Activated B cell treated with CpG ODN at 0.5 μM for 24 hours (primary cell): ENCODE measurements around the gene PDGFRB. TPM values are rescaled to one million over a fixed set of nuclear protein-coding genes. Genes with fewer than 3 reads are reported as not detected.

ENCODE experiments used
- ATAC-seq: fragments of 200-7000 bp; cut with Tn5 transposase; one replicate; pipeline ENCODE4 v1.10.0; 2021; ENCODE audit warnings: low read depth, mild to moderate bottlenecking, moderate library complexity
- CTCF ChIA-PET: fragments of 350-600 bp; sonication (Branson Sonifier 250); formaldehyde crosslinking; loops from one replicate; lab custom pipeline; 2021; ENCODE audit warnings: antibody characterized with exemption; lab: Charles Lee
- POLR2A ChIA-PET: fragments of 350-600 bp; sonication (Branson Sonifier 250); formaldehyde crosslinking; loops from one replicate; lab custom pipeline; 2021; ENCODE audit warnings: antibody characterized with exemption; lab: Charles Lee
- DNase-seq: peaks from one replicate; pipeline ENCODE4 v3.0.0; 2022
- H3K27ac Mint-ChIP-seq: one replicate; pipeline ENCODE4 v1.8.0; 2020; ENCODE audit warnings: mixed read lengths
- H3K27me3 Mint-ChIP-seq: one replicate; pipeline ENCODE4 v1.8.0; 2021; ENCODE audit warnings: mixed read lengths
- H3K36me3 Mint-ChIP-seq: one replicate; pipeline ENCODE4 v1.8.0; 2021; ENCODE audit warnings: low read depth, mixed read lengths
- H3K4me1 Mint-ChIP-seq: one replicate; pipeline ENCODE4 v1.8.0; 2021; ENCODE audit warnings: mixed read lengths
- H3K4me3 Mint-ChIP-seq: one replicate; pipeline ENCODE4 v1.8.0; 2020; ENCODE audit warnings: mild to moderate bottlenecking, mixed read lengths
- H3K9me3 Mint-ChIP-seq: one replicate; pipeline ENCODE4 v1.8.0; 2020; ENCODE audit warnings: mixed read lengths
- intact Hi-C: fragments of 100-400 bp; cut with micrococcal nuclease; formaldehyde crosslinking; loops from one replicate; pipeline ENCODE4 v1.15.1; 2024
- total RNA-seq: library from RNA; stranded (reverse); gene quantifications from 2 replicates; pipeline ENCODE4 v1.2.3, GENCODE V29; 2022
- TF ChIP-seq, protein P1 (sequence below): fragments of 200-600 bp; IDR thresholded peaks from one replicate; pipeline ENCODE4 v1.8.0; 2022; ENCODE audit warnings: antibody characterized with exemption, mild to moderate bottlenecking

Gene PDGFRB
- total RNA-seq, 1 donor from 2014 or later: 1.8 TPM

DNA sequence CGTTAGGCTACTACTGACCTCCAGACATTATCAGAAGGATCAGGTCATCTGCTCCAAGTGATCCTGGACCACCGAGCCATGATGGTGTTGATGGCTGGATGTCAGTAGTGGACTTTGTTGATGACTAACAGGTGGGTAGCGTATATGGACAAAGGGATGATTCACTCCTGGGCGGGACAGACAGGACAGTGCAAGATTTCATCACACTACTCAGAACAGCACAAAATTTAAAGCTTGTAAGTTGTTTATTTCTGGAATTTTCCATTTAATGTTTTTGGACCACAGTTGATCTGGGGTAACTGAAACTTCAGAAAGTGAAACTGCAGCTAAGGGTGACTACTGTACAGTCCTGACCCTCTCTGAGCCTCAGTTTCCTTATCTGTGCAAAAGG lies 12.7 kb downstream of the PDGFRB start:
- intact Hi-C loops: no loop called here
- no peak for ATAC-seq
- no peak for DNase-seq
- no peaks in the 10 kb centered on the region for H3K36me3 Mint-ChIP-seq
- no peaks in the 10 kb centered on the region for H3K27me3 Mint-ChIP-seq
- CTCF ChIA-PET: no interaction called here
- TF ChIP-seq, protein P1, sequence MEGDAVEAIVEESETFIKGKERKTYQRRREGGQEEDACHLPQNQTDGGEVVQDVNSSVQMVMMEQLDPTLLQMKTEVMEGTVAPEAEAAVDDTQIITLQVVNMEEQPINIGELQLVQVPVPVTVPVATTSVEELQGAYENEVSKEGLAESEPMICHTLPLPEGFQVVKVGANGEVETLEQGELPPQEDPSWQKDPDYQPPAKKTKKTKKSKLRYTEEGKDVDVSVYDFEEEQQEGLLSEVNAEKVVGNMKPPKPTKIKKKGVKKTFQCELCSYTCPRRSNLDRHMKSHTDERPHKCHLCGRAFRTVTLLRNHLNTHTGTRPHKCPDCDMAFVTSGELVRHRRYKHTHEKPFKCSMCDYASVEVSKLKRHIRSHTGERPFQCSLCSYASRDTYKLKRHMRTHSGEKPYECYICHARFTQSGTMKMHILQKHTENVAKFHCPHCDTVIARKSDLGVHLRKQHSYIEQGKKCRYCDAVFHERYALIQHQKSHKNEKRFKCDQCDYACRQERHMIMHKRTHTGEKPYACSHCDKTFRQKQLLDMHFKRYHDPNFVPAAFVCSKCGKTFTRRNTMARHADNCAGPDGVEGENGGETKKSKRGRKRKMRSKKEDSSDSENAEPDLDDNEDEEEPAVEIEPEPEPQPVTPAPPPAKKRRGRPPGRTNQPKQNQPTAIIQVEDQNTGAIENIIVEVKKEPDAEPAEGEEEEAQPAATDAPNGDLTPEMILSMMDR: no peak
- no peaks in the 10 kb centered on the region for H3K4me1 Mint-ChIP-seq
- POLR2A ChIA-PET: no interaction called here
- H3K9me3 Mint-ChIP-seq: no peaks in the 10 kb centered on the region
- H3K4me3 Mint-ChIP-seq: no peak overlapping the region
- H3K27ac Mint-ChIP-seq: no peak overlapping the region

DNA sequence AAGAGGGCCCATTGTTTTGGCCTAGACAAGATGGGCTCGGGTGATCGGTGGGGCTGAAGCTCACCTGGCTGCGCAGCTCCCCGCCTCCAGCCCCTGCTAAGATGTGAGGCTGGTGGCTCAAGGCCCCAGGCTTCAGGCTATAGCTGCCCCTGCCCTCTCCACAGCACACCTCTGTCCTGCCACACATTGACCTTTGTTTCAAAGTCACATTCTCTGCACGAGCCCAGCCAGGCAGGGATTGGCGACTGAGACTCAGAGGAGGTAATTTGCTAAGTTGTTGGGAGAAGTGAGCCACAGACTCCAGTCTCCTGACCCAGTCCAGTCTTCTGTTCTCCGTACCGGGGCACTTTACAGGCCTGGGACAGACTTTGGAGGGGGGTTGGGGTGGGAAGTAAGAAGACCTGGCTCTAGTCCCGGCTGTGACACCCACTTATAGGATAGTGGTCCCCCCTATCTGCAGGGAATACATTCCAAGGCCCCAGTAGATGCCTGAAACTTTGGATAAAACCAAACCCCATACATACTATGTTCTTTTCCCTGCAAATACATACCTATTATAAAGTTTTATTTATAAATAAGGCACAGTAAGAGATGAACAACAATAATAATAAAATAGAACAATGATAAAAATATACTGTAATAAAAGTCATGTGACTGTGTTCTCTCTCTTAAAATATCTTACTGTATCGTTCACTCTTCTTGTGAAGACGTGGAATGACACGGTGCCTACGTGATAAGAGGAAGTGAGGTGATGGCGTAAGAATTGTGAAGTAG lies 13.3 kb downstream of the PDGFRB start:
- H3K27me3 Mint-ChIP-seq: no peaks in the 10 kb centered on the region
- no peaks in the 10 kb centered on the region for H3K4me1 Mint-ChIP-seq
- no peak overlapping the region for H3K27ac Mint-ChIP-seq
- no peaks in the 10 kb centered on the region for H3K9me3 Mint-ChIP-seq
- POLR2A ChIA-PET: no interaction called here
- DNase-seq (no peak), ATAC-seq (no peak)
- no peaks in the 10 kb centered on the region for H3K36me3 Mint-ChIP-seq
- intact Hi-C loops: no loop called here
- CTCF ChIA-PET: no interaction called here
- TF ChIP-seq, protein P1: no peak
- H3K4me3 Mint-ChIP-seq: no peak overlapping the region

DNA sequence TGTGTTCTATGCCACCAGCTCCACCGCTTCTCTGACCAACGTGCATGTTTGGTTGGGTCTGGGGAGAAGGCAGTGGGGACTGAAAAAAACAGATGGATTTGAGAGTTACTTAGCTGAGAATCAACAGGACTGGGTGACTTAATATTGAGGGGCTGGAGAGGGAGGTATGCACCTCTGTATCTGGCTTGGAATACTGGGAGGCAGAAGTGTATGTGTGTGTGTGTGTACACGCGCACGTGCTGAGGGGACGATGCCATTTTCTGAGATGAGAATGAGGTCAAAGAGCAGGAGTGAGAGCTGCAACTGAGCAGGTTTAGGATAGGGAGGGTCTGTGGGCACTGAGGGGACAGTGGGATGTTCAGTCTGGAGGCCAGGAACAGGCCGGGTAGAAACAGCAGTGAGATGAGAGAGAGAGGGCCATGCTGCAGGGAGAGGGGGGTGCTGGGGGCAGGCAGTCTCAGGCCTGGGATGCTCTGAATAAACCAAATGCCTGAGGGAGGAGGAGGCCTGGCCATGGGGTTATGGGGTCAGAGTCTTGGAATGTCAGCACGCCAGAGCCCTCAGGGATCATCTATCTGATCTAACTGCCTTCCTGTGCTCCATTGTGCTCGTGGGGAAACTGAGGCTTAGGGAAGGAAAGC lies 14.0 kb downstream of the PDGFRB start:
- ATAC-seq: no peak
- ChIA-PET CTCF (no interaction called here), POLR2A (no interaction called here)
- intact Hi-C loops: no loop called here
- DNase-seq: no peak
- TF ChIP-seq, protein P1: no peak
- Mint-ChIP-seq H3K4me1 (no peaks in the 10 kb centered on the region), H3K9me3 (no peaks in the 10 kb centered on the region), H3K36me3 (no peaks in the 10 kb centered on the region), H3K27ac (no peak overlapping the region), H3K4me3 (no peak overlapping the region), H3K27me3 (no peaks in the 10 kb centered on the region)

DNA sequence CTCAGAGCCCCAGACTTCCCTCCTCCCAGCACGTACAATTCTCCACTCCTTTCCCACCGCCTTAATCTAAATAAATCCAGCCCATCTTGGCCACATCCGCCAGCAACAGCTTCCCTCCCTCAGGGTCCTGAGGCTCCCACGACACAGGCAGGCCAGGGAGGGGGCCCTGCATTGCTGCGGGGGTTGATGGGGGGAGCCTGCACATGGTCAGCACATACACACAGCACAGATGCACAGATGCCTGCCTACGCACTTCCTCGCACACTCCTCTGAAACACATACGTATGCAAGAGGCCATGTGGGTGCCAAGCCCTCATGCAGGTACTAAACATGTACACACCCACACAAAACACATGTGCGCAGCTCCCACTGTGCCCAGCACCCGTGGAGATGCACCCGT lies 14.8 kb downstream of the PDGFRB start:
- no peaks in the 10 kb centered on the region for H3K9me3 Mint-ChIP-seq
- no peak overlapping the region for H3K27ac Mint-ChIP-seq
- POLR2A ChIA-PET: no interaction called here
- CTCF ChIA-PET: no interaction called here
- H3K36me3 Mint-ChIP-seq: no peaks in the 10 kb centered on the region
- no peak for ATAC-seq
- no peak overlapping the region for H3K4me3 Mint-ChIP-seq
- TF ChIP-seq, protein P1: no peak
- H3K27me3 Mint-ChIP-seq: no peaks in the 10 kb centered on the region
- H3K4me1 Mint-ChIP-seq: no peaks in the 10 kb centered on the region
- intact Hi-C loops: no loop called here
- DNase-seq: no peak

DNA sequence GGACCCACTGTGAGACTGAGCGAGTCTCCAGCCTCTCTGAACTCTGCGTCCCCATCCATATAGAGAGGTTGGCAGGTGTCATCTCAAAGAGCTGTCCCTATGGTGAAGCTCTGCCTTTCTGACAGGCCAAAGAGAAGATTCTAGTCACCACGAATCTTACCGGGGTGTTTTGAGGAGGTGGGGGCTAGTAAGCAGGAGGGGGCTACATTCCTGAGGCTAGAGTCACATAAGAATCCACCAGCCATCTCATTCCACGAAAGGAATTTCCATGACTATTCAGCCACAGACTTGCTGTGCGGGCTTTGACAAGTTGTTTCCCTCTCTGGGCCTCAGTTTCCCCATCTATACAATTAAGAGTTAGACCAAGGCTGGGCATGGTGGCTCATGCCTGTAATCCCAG lies 16.3 kb downstream of the PDGFRB start:
- Mint-ChIP-seq H3K27ac (no peak overlapping the region), H3K36me3 (no peaks in the 10 kb centered on the region), H3K9me3 (no peaks in the 10 kb centered on the region), H3K4me1 (no peaks in the 10 kb centered on the region), H3K4me3 (no peak overlapping the region), H3K27me3 (peaks cover 2% of the 10 kb centered on the region)
- intact Hi-C loops: loop anchor here (10.0 kb wide), 1 partner anchor 305 kb away; no protein-coding TSS in a partner anchor
- ChIA-PET CTCF (no interaction called here), POLR2A (no interaction called here)
- TF ChIP-seq, protein P1: no peak
- no peak for ATAC-seq
- no peak for DNase-seq
